ENCODE results near the gene OBSCN. TPM values are rescaled to one million over a fixed set of nuclear protein-coding genes. Genes with fewer than 3 reads are reported as not detected.
A peak's percentile ranks its signal among the peaks of the same experiment; 100 is the strongest.

OBSCN gene
- total RNA-seq, 3 donors from 2014 or later = 6.3 to 9.3 (median 7.5) TPM

- Mint-ChIP-seq H3K27me3 (ENCODE audit: low read depth) (peaks cover 1% of the 10 kb centered on the region), H3K4me3 (no peak overlapping the region), H3K4me1 (ENCODE audit: low read depth) (peaks cover 5% of the 10 kb centered on the region), H3K9me3 (no peaks in the 10 kb centered on the region), H3K36me3 (ENCODE audit: insufficient read depth) (peaks cover 3% of the 10 kb centered on the region)
- no peak for ATAC-seq
- no peak for DNase-seq
These were observed 3.9 kb downstream of the OBSCN start for GRCh38 chr1:228211531-228212414.

- Mint-ChIP-seq H3K9me3 (no peaks in the 10 kb centered on the region), H3K4me1 (ENCODE audit: low read depth) (peaks cover 5% of the 10 kb centered on the region), H3K36me3 (ENCODE audit: insufficient read depth) (peaks cover 3% of the 10 kb centered on the region), H3K27me3 (ENCODE audit: low read depth) (peaks cover 1% of the 10 kb centered on the region), H3K4me3 (no peak overlapping the region)
- no peak for ATAC-seq
- no peak for DNase-seq
These were observed 4.6 kb downstream of the OBSCN start for GRCh38 chr1:228212415-228212965.

- no peaks in the 10 kb centered on the region for H3K9me3 Mint-ChIP-seq
- peaks cover 3% of the 10 kb centered on the region for H3K36me3 Mint-ChIP-seq (ENCODE audit: insufficient read depth)
- DNase-seq (peak; percentile 89), ATAC-seq (peak; percentile 95 to 96)
- peaks cover 1% of the 10 kb centered on the region for H3K27me3 Mint-ChIP-seq (ENCODE audit: low read depth)
- H3K4me1 Mint-ChIP-seq (ENCODE audit: low read depth) = peaks cover 5% of the 10 kb centered on the region
- peak overlapping the region; percentile 83 for H3K4me3 Mint-ChIP-seq
These were observed 5.4 kb downstream of the OBSCN start for GRCh38 chr1:228212966-228213844.

GRCh38 chr1:228213917-228214808 lies 6.3 kb downstream of the OBSCN start:
- Mint-ChIP-seq H3K4me1 (ENCODE audit: low read depth) (peaks cover 5% of the 10 kb centered on the region), H3K9me3 (no peaks in the 10 kb centered on the region), H3K27me3 (ENCODE audit: low read depth) (peaks cover 1% of the 10 kb centered on the region), H3K4me3 (peak overlapping the region; percentile 67), H3K36me3 (ENCODE audit: insufficient read depth) (peaks cover 10% of the 10 kb centered on the region)
- no peak for DNase-seq
- ATAC-seq = no peak

- ATAC-seq (no peak), DNase-seq (no peak)
- peaks cover 1% of the 10 kb centered on the region for H3K27me3 Mint-ChIP-seq (ENCODE audit: low read depth)
- no peaks in the 10 kb centered on the region for H3K9me3 Mint-ChIP-seq
- H3K4me1 Mint-ChIP-seq (ENCODE audit: low read depth) = peaks cover 5% of the 10 kb centered on the region
- no peak overlapping the region for H3K4me3 Mint-ChIP-seq
- H3K36me3 Mint-ChIP-seq (ENCODE audit: insufficient read depth) = peaks cover 12% of the 10 kb centered on the region
These were observed 7.2 kb downstream of the OBSCN start for GRCh38 chr1:228214921-228215662.

GRCh38 chr1:228215663-228216116 lies 7.8 kb downstream of the OBSCN start:
- H3K4me1 Mint-ChIP-seq (ENCODE audit: low read depth) = peaks cover 5% of the 10 kb centered on the region
- no peaks in the 10 kb centered on the region for H3K9me3 Mint-ChIP-seq
- H3K27me3 Mint-ChIP-seq (ENCODE audit: low read depth) = no peaks in the 10 kb centered on the region
- H3K36me3 Mint-ChIP-seq (ENCODE audit: insufficient read depth) = peaks cover 12% of the 10 kb centered on the region
- ATAC-seq (no peak), DNase-seq (no peak)
- H3K4me3 Mint-ChIP-seq = no peak overlapping the region

- no peak for ATAC-seq
- H3K4me3 Mint-ChIP-seq = no peak overlapping the region
- H3K9me3 Mint-ChIP-seq = no peaks in the 10 kb centered on the region
- DNase-seq = no peak
- H3K4me1 Mint-ChIP-seq (ENCODE audit: low read depth) = peaks cover 5% of the 10 kb centered on the region
- H3K27me3 Mint-ChIP-seq (ENCODE audit: low read depth) = no peaks in the 10 kb centered on the region
- H3K36me3 Mint-ChIP-seq (ENCODE audit: insufficient read depth) = peaks cover 9% of the 10 kb centered on the region
These were observed 8.8 kb downstream of the OBSCN start for GRCh38 chr1:228216371-228217320.

- Mint-ChIP-seq H3K4me3 (no peak overlapping the region), H3K36me3 (ENCODE audit: insufficient read depth) (peaks cover 13% of the 10 kb centered on the region), H3K9me3 (no peaks in the 10 kb centered on the region), H3K27me3 (ENCODE audit: low read depth) (no peaks in the 10 kb centered on the region), H3K4me1 (ENCODE audit: low read depth) (peaks cover 5% of the 10 kb centered on the region)
- no peak for DNase-seq
- no peak for ATAC-seq
These were observed 9.9 kb downstream of the OBSCN start for GRCh38 chr1:228217551-228218344.

GRCh38 chr1:228218513-228219244 lies 10.8 kb downstream of the OBSCN start:
- Mint-ChIP-seq H3K4me1 (ENCODE audit: low read depth) (peaks cover 3% of the 10 kb centered on the region), H3K27me3 (ENCODE audit: low read depth) (no peaks in the 10 kb centered on the region), H3K4me3 (no peak overlapping the region), H3K9me3 (no peaks in the 10 kb centered on the region), H3K36me3 (ENCODE audit: insufficient read depth) (peaks cover 17% of the 10 kb centered on the region)
- ATAC-seq (no peak), DNase-seq (no peak)

GRCh38 chr1:228219245-228219961 lies 11.6 kb downstream of the OBSCN start:
- no peaks in the 10 kb centered on the region for H3K27me3 Mint-ChIP-seq (ENCODE audit: low read depth)
- ATAC-seq = no peak
- no peak for DNase-seq
- H3K9me3 Mint-ChIP-seq = no peaks in the 10 kb centered on the region
- peaks cover 23% of the 10 kb centered on the region for H3K36me3 Mint-ChIP-seq (ENCODE audit: insufficient read depth)
- peaks cover 3% of the 10 kb centered on the region for H3K4me1 Mint-ChIP-seq (ENCODE audit: low read depth)
- H3K4me3 Mint-ChIP-seq = no peak overlapping the region
